Natural killer cell (primary cell): Measurements from ENCODE around the gene TMEM89. TPM values are rescaled to one million over a fixed set of nuclear protein-coding genes. Genes with fewer than 3 reads are reported as not detected.

Experiments used
- ATAC-seq, 3 donors: fragments of 150-1000 bp in 2 of 3; fragments of 200-7000 bp in 1 of 3; cut with Tn5 transposase; 1 replicate in 1 of 3; 2 replicates in 2 of 3; pipeline ENCODE4 v1.10.0; 2021; ENCODE audit warnings: mild to moderate bottlenecking in 2 of 3, moderate library complexity in 2 of 3
- DNase-seq, 2 donors: peaks; one replicate each; pipeline versions ENCODE4 v3.0.0 to v3.0.0-alpha.2; 2013 to 2021; ENCODE audit warnings: mixed read lengths in 1 of 2
- H3K27ac ChIP-seq: one replicate; pipeline ENCODE4 v1.5.1; 2013; ENCODE audit warnings: mild to moderate bottlenecking, low read length
- H3K27me3 ChIP-seq: one replicate; pipeline ENCODE4 v1.6.1; 2013; ENCODE audit warnings: low read length; ENCODE audit not compliant: control insufficient read depth, insufficient read depth
- H3K36me3 ChIP-seq: one replicate; pipeline ENCODE4 v1.6.1; 2013; ENCODE audit warnings: low read length; ENCODE audit not compliant: control insufficient read depth, insufficient read depth
- H3K4me1 ChIP-seq: one replicate; pipeline ENCODE4 v1.6.1; 2013; ENCODE audit warnings: low read length; ENCODE audit not compliant: control insufficient read depth, insufficient read depth
- H3K4me3 ChIP-seq: one replicate; pipeline ENCODE4 v1.5.1; 2013; ENCODE audit warnings: low read length
- H3K9me3 ChIP-seq: one replicate; pipeline ENCODE4 v1.6.1; 2013; ENCODE audit warnings: low read length; ENCODE audit not compliant: control insufficient read depth, insufficient read depth
- H3K27ac Mint-ChIP-seq, 2 donors: one replicate each; pipeline ENCODE4 v1.8.0; 2022; ENCODE audit warnings: mild to moderate bottlenecking in 2 of 2, mixed read lengths in 2 of 2, moderate library complexity in 1 of 2
- H3K27me3 Mint-ChIP-seq, 2 donors: one replicate each; pipeline ENCODE4 v1.8.0; 2022; ENCODE audit warnings: low read depth in 2 of 2, mixed read lengths in 2 of 2
- H3K36me3 Mint-ChIP-seq: one replicate; pipeline ENCODE4 v1.8.0; 2022; ENCODE audit warnings: mixed read lengths
- H3K4me1 Mint-ChIP-seq, 2 donors: one replicate each; pipeline ENCODE4 v1.8.0; 2022; ENCODE audit warnings: mixed read lengths in 2 of 2
- H3K4me3 Mint-ChIP-seq: one replicate; pipeline ENCODE4 v1.8.0; 2022; ENCODE audit warnings: mild to moderate bottlenecking, moderate library complexity, mixed read lengths
- H3K9me3 Mint-ChIP-seq, 2 donors: one replicate each; pipeline ENCODE4 v1.8.0; 2022; ENCODE audit warnings: mixed read lengths in 2 of 2
- CTCF ChIP-seq: fragments of 200-600 bp; IDR thresholded peaks from one replicate; pipeline ENCODE4 v1.8.0; 2022; ENCODE audit warnings: antibody characterized with exemption
- WGBS: methylation state at CpG from one replicate; pipeline ENCODE4 v1.1.7; 2013; ENCODE audit warnings: missing lambda C conversion rate; ENCODE audit not compliant: insufficient coverage; 5-methylcytosine and 5-hydroxymethylcytosine counted together
- intact Hi-C: fragments of 100-400 bp; cut with micrococcal nuclease; formaldehyde crosslinking; loops from one replicate; pipeline ENCODE4 v1.14.2; 2022
- total RNA-seq, 4 donors: library from RNA; stranded (reverse); fragments of 120-200 nt in 1 of 4; gene quantifications; one replicate each; pipeline versions ENCODE4 v1.2.3 to v1.2.4, GENCODE V29; 2013 to 2022

TMEM89 gene
- total RNA-seq, 3 donors from 2014 or later (not counting 1 experiment from before 2014, with no cell fraction given) = not detected

DNA sequence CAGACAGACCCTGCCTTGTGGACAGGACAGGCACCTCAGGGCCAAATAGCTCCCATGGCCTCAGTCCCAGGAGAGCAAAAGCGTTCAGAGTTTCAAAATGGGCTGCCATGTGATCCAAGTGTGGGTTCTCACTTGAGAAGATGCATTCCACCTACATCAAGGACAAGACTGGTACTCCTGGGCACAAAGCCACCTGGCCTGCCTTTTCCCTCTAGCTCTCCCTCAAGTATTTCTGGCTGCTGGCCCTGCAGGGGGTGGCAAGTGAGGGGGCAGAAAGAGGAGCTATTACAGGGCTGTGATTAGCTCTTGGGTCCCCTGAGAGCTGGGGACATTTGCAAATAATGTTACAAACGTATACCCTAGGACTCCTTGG is 20.0 kb downstream of the TMEM89 start:
- Histone ChIP-seq H3K9me3 (no peaks in the 10 kb centered on the region), H3K27ac (no peak overlapping the region), H3K4me1 (no peaks in the 10 kb centered on the region), H3K36me3 (peaks cover 71% of the 10 kb centered on the region), H3K27me3 (no peaks in the 10 kb centered on the region), H3K4me3 (no peak overlapping the region)
- DNase-seq = no peak
- Mint-ChIP-seq H3K4me1 (peaks cover 0 to 11% of the 10 kb centered on the region in 2 donors), H3K27me3 (peaks cover 0 to 2% of the 10 kb centered on the region in 2 donors), H3K9me3 (no peaks in the 10 kb centered on the region), H3K27ac (no peak overlapping the region), H3K36me3 (no peaks in the 10 kb centered on the region), H3K4me3 (no peak overlapping the region)
- intact Hi-C loops = no loop called here
- ATAC-seq = no peak
- no peak for TF ChIP-seq CTCF
- WGBS = 91% methylated on average over 2 of the region's 2 CpGs

DNA sequence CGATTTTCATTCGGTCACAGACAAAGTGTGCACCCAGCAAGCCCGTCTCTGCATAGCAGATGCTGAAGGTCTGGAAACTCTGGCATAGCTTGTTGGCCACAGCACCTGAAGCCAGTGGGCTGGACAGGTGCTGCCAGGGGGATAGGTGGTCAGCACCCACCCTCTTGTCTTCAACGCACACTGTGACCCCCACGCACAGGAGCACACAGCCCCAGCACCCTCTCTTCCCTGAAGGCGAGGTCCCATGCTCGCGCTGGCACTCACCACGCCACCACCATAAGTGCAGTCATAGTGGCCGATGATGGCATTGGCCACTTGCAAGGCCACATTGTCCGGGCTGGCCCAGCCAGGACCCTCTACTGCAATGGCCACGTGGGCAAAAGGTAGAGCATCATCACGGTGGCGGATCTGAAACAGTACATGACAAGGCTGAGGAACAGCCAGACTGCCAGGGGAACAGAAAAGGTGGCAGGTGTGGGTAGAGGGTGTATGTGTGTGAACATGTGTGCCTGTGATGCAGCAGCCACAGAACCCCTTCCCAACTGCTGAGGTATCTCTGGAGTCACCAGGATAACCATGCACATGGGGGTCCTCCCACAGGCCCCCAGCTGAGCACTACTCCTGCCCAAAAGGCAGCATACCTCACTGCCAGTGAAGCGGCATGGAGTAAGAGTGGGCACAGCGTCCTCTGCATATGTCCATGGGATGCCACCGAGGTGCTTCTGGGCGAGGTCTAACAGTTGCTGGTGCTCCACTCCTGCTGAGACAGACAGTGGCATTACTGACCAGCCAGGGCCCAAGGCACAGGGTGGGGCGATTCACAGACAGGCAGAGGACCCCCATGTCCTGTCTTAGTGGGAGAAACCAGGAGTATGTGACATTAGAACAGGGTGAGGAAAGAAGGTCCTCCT is 20.6 kb downstream of the TMEM89 start:
- H3K4me1 ChIP-seq = no peaks in the 10 kb centered on the region
- H3K4me3 ChIP-seq = no peak overlapping the region
- H3K27ac Mint-ChIP-seq = no peak overlapping the region
- H3K27me3 ChIP-seq = no peaks in the 10 kb centered on the region
- no peaks in the 10 kb centered on the region for H3K36me3 Mint-ChIP-seq
- WGBS = 98% methylated on average over 19 of the region's 19 CpGs
- ATAC-seq (no peak), DNase-seq (no peak)
- no peaks in the 10 kb centered on the region for H3K9me3 ChIP-seq
- H3K27me3 Mint-ChIP-seq = peaks cover 5 to 7% of the 10 kb centered on the region in 2 donors
- H3K36me3 ChIP-seq = peaks cover 71% of the 10 kb centered on the region
- peaks cover 0 to 16% of the 10 kb centered on the region in 2 donors for H3K4me1 Mint-ChIP-seq
- intact Hi-C loops = no loop called here
- H3K27ac ChIP-seq = no peak overlapping the region
- H3K9me3 Mint-ChIP-seq = no peaks in the 10 kb centered on the region
- no peak for TF ChIP-seq CTCF
- no peak overlapping the region for H3K4me3 Mint-ChIP-seq

- Mint-ChIP-seq H3K27me3 (peaks cover 7 to 9% of the 10 kb centered on the region in 2 donors), H3K9me3 (no peaks in the 10 kb centered on the region), H3K27ac (no peak overlapping the region), H3K4me1 (peaks cover 0 to 18% of the 10 kb centered on the region in 2 donors), H3K4me3 (no peak overlapping the region), H3K36me3 (no peaks in the 10 kb centered on the region)
- Histone ChIP-seq H3K4me1 (no peaks in the 10 kb centered on the region), H3K4me3 (no peak overlapping the region), H3K27ac (no peak overlapping the region), H3K9me3 (no peaks in the 10 kb centered on the region), H3K36me3 (peaks cover 59% of the 10 kb centered on the region), H3K27me3 (peaks cover 1% of the 10 kb centered on the region)
- intact Hi-C loops = no loop called here
- TF ChIP-seq CTCF = no peak
- ATAC-seq (no peak), DNase-seq (no peak)
- WGBS = 100% methylated on average over 12 of the region's 12 CpGs
Measured at GRCh38 chr3:48599509-48600285, 21.9 kb downstream of the TMEM89 start.
